ENCODE measurements around the gene NCEH1. TPM values are rescaled to one million over a fixed set of nuclear protein-coding genes. Genes with fewer than 3 reads are reported as not detected.

NCEH1 gene
- total and polyA plus RNA-seq, 9 of the 15 experiments (the other 6 are each of a cell fraction or from before 2014, with no cell fraction given): 1.3 to 5.0 (median 2.8) TPM

DNA sequence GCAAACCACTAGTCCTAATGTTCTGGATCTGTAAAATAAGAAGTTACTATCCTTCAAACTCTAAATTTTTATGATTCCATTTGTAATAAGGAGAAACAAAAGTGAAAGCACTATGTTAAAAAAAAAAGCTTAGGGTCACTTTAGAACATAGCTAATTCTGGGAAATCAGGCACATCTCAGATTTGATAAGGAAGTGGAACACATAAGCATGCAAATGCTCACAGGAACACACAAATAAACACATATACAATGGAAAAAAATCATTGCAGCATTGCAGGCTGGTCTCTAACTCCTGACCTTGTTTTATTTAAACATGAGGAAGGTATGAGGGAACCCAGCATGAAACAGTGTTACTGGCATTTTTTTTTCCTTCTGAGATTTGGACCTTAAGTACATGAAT, 124.4 kb downstream of the NCEH1 start:
- no peak for TF ChIP-seq NR2C2 (CRISPR knock-in tag; IDR thresholded peaks at IDR 0.05)
- peak; percentile 22; the same call in 1 of the 2 replicates for TF ChIP-seq NR2C2 (tag; IDR thresholded peaks at IDR 0.05)
- no peak for TF ChIP-seq NR2F6 (CRISPR knock-in tag; IDR thresholded peaks at IDR 0.05)

DNA sequence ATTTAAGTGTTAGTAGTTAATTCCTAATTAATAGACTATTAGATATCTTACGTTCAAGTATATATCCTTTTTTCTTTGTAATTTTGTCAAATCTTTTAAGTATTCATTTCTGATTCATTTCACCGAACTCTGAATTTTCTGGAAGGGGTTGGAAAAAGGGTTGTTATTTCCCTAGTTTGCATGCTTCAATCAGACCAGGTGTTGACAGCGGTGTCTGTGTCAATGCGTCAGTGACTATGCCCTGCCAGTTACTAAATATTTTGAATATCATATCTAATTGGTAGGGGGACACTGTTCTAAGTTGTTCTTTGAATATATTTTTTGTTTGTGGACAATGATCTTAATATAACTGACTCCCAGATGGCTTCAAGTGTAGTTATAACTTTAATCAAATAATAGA, 124.9 kb downstream of the NCEH1 start:
- Histone ChIP-seq H3K9me3 (replicated peaks; ENCODE audit: control insufficient read depth, insufficient read depth, low read depth, low read length) (no peaks in the 10 kb centered on the region), H3K4me3 (no peak overlapping the region), H3K4me1 (replicated peaks in 1 of 2; ENCODE audit: control insufficient read depth in 2 of 2, insufficient read depth in 2 of 2, low read length in 2 of 2) (peaks cover 0 to 2% of the 10 kb centered on the region in 2 experiments; a peak in 2 of 5 replicates), H3K79me2 (ENCODE audit: control insufficient read depth, insufficient read depth, low read length) (no peaks in the 10 kb centered on the region), H3K9me1 (ENCODE audit: control insufficient read depth, insufficient read depth, low read length) (no peaks in the 10 kb centered on the region), H3K9ac (ENCODE audit: insufficient read depth in 1 of 2, low read depth in 2 of 2, low read length in 2 of 2) (no peak overlapping the region), H3K4me2 (ENCODE audit: insufficient read depth, low read length) (no peak overlapping the region), H3K27me3 (ENCODE audit: control insufficient read depth in 2 of 2, insufficient read depth in 2 of 2, low read length in 2 of 2) (no peaks in the 10 kb centered on the region), H3K36me3 (ENCODE audit: control insufficient read depth, insufficient read depth, low read length) (no peaks in the 10 kb centered on the region), H4K20me1 (replicated peaks; ENCODE audit: control insufficient read depth, insufficient read depth, low read length) (no peaks in the 10 kb centered on the region), H2AFZ (ENCODE audit: low read depth, low read length) (no peak overlapping the region), H3K27ac (ENCODE audit: extremely low read depth, low read depth, low read length) (no peak overlapping the region)
- CTCF ChIA-PET (ENCODE audit: low intra/inter-chr PET ratio): no interaction called here
- no TSS peak for BruUV-seq (replicated peaks)
- POLR2A ChIA-PET: no interaction called here
- no peak for FAIRE-seq
- in situ Hi-C loops (cut with MboI) (no loop called here), intact Hi-C loops (cut with micrococcal nuclease) (no loop called here)
- ATAC-seq: no peak
- no peak for DNase-seq (ENCODE audit: extremely low read depth in 1 of 4, low spot score in 3 of 4)
- 44% methylated on average over 4 of the region's 4 CpGs for WGBS (ENCODE audit: insufficient coverage, low coverage, missing lambda C conversion rate)
- TF ChIP-seq, protein P1, sequence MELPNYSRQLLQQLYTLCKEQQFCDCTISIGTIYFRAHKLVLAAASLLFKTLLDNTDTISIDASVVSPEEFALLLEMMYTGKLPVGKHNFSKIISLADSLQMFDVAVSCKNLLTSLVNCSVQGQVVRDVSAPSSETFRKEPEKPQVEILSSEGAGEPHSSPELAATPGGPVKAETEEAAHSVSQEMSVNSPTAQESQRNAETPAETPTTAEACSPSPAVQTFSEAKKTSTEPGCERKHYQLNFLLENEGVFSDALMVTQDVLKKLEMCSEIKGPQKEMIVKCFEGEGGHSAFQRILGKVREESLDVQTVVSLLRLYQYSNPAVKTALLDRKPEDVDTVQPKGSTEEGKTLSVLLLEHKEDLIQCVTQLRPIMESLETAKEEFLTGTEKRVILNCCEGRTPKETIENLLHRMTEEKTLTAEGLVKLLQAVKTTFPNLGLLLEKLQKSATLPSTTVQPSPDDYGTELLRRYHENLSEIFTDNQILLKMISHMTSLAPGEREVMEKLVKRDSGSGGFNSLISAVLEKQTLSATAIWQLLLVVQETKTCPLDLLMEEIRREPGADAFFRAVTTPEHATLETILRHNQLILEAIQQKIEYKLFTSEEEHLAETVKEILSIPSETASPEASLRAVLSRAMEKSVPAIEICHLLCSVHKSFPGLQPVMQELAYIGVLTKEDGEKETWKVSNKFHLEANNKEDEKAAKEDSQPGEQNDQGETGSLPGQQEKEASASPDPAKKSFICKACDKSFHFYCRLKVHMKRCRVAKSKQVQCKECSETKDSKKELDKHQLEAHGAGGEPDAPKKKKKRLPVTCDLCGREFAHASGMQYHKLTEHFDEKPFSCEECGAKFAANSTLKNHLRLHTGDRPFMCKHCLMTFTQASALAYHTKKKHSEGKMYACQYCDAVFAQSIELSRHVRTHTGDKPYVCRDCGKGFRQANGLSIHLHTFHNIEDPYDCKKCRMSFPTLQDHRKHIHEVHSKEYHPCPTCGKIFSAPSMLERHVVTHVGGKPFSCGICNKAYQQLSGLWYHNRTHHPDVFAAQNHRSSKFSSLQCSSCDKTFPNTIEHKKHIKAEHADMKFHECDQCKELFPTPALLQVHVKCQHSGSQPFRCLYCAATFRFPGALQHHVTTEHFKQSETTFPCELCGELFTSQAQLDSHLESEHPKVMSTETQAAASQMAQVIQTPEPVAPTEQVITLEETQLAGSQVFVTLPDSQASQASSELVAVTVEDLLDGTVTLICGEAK (IDR thresholded peaks at IDR 0.05): no peak
- TF ChIP-seq, protein P1 (CRISPR knock-in tag; IDR thresholded peaks at IDR 0.05): no peak

More for the DNA sequence above, 124.4 kb downstream of the NCEH1 start:
- intact Hi-C loops (cut with micrococcal nuclease): no loop called here
- no peaks in the 10 kb centered on the region for H3K9me3 ChIP-seq (replicated peaks; ENCODE audit: control insufficient read depth, insufficient read depth, low read depth, low read length)
- no peaks in the 10 kb centered on the region for H3K9me1 ChIP-seq (ENCODE audit: control insufficient read depth, insufficient read depth, low read length)
- H4K20me1 ChIP-seq (replicated peaks; ENCODE audit: control insufficient read depth, insufficient read depth, low read length): no peaks in the 10 kb centered on the region
- DNase-seq (ENCODE audit: extremely low read depth in 1 of 4, low spot score in 3 of 4) (no peak), FAIRE-seq (no peak), ATAC-seq (no peak)
- no peak overlapping the region for H3K27ac ChIP-seq (ENCODE audit: extremely low read depth, low read depth, low read length)
- H2AFZ ChIP-seq (ENCODE audit: low read depth, low read length): no peak overlapping the region
- no peak overlapping the region for H3K9ac ChIP-seq (ENCODE audit: insufficient read depth in 1 of 2, low read depth in 2 of 2, low read length in 2 of 2)
- no peak overlapping the region for H3K4me2 ChIP-seq (ENCODE audit: insufficient read depth, low read length)
- in situ Hi-C loops (cut with MboI): no loop called here
- peaks cover 1 to 7% of the 10 kb centered on the region in 2 experiments; a peak in 4 of 5 replicates for H3K4me1 ChIP-seq (replicated peaks in 1 of 2; ENCODE audit: control insufficient read depth in 2 of 2, insufficient read depth in 2 of 2, low read length in 2 of 2)
- H3K4me3 ChIP-seq: no peak overlapping the region
- ChIA-PET POLR2A (no interaction called here), CTCF (ENCODE audit: low intra/inter-chr PET ratio) (no interaction called here)
- no peaks in the 10 kb centered on the region for H3K79me2 ChIP-seq (ENCODE audit: control insufficient read depth, insufficient read depth, low read length)
- no peaks in the 10 kb centered on the region for H3K27me3 ChIP-seq (ENCODE audit: control insufficient read depth in 2 of 2, insufficient read depth in 2 of 2, low read length in 2 of 2)
- no peaks in the 10 kb centered on the region for H3K36me3 ChIP-seq (ENCODE audit: control insufficient read depth, insufficient read depth, low read length)
- no TSS peak for BruUV-seq (replicated peaks)
